HG02623 (cell line): ENCODE measurements around the gene PSD4.
A peak's percentile ranks its signal among the peaks of the same experiment; 100 is the strongest.

Source experiments
- ATAC-seq: cut with Tn5 transposase; IDR thresholded peaks from one replicate; pipeline ENCODE4 v1.9.1; 2021; ENCODE audit warnings: moderate library complexity; ENCODE audit not compliant: unreplicated experiment

The PSD4 gene

GRCh38 chr2:113141451-113141850 is 32.3 kb upstream of the PSD4 start:
- no peak for ATAC-seq

GRCh38 chr2:113142290-113142689 is 31.5 kb upstream of the PSD4 start:
- ATAC-seq, result no peak

DNA sequence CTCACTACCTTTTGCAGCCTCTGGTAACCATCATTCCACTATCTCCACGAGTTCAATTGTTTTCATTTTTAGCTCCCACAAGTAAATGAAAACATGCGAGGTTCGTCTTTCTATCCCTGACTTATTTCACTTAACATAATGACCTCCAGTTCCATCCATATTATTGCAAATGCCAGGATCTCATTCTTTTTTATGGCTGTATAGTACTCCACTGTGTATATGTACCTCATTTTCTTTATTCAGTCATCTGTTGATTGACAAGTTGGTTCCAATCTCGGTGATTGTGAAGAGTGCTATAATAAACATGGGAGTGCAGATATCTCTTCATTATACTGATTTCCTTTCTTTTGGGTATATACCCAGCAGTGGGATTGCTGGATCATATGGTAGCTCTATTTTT is 29.5 kb upstream of the PSD4 start:
- ATAC-seq, result no peak

DNA sequence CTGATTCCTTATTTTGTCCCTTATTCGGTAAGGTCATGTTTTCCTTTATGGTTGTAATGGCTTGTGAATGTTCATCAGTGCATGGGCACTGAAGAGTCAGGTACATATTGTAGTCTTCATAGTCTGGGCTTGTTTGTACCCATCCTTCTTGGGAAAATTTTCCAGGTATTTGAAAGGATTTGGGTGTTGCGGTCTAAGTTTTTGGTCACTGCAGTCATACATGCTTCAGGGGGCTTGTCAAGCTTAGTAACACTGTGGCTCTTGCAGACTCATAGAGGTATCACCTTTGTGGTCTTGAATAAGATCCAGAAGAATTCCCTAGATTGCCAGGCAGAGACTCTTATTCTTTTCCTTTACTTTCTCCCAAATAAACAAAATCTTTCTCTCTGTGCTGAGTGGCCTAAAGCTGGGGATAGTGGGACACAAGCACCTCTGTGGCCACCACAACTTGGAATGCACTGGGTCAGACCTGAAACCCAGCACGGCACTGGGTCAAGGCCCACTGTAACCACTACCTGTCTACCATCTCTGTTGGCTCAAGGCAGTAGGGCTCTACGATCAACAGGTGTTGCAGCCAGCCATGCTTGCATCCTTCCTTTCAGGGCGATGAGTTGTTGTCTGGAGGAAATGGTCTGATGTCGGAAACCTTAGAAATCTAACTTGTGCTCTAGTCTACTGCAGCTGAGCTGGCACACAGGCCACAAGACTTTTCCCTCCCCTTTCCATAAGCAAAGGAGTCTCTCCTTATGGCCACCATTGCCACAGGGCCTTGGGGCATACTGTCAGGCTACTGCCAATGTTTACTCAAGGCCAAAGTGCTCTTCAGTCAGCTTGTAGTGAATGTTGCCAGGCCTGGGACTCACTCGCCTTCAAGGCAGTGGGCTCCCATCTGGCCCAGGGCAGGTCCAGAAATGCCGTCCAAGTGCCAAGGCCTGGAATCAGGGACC is 24.9 kb upstream of the PSD4 start:
- no peak for ATAC-seq

DNA sequence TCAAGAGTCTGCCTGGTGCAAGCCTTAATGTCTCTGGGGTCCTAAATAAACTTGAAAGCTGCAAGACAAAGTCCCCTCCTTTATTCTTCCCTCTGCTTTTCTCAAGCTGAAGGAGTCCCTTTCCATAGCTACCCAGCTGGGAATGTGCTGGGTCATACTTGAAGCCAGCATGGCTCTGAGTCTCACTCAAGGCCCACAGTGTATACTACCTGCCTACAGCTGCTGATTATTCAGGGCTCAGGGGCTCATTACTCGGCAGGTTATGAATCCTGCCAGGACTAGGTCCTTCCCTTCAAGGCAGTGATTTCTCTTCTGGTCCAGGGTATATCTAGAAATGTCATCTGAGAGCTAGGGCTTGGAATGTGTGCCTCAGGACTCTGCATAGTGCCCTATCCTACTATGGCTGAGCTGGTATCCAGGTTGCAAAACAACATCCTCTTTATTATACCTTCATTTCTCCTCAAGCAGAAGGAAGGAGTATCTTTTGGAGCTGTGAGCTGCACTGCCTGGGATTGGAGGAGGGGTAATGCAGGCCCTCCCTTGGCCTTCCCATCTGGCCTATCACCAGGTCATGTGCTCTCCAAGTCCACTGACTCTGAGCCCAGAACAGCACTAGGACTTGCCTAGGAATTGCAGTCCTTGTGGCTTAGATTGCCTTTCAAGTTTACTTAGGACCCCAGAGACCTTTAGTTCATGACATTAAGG is 24.1 kb upstream of the PSD4 start:
- no peak for ATAC-seq

DNA sequence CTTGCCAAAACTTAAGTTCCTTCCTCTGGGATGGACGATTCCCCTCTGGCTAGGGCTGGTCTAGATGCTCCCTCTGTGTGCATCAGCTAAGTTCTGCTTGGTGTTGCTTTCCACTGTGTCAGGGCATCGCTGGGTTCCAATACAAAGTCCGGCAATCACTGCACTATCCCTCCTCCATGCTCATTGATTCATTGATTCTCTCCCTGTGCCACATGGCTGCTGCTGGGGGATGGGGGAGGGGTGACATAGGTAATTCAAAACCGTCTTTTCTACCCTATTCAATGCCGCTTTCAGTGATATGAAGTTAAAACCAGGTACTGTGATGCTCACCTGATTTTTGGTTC is 23.5 kb upstream of the PSD4 start:
- ATAC-seq, result no peak

GRCh38 chr2:113155331-113155730 is 18.4 kb upstream of the PSD4 start:
- no peak for ATAC-seq

DNA sequence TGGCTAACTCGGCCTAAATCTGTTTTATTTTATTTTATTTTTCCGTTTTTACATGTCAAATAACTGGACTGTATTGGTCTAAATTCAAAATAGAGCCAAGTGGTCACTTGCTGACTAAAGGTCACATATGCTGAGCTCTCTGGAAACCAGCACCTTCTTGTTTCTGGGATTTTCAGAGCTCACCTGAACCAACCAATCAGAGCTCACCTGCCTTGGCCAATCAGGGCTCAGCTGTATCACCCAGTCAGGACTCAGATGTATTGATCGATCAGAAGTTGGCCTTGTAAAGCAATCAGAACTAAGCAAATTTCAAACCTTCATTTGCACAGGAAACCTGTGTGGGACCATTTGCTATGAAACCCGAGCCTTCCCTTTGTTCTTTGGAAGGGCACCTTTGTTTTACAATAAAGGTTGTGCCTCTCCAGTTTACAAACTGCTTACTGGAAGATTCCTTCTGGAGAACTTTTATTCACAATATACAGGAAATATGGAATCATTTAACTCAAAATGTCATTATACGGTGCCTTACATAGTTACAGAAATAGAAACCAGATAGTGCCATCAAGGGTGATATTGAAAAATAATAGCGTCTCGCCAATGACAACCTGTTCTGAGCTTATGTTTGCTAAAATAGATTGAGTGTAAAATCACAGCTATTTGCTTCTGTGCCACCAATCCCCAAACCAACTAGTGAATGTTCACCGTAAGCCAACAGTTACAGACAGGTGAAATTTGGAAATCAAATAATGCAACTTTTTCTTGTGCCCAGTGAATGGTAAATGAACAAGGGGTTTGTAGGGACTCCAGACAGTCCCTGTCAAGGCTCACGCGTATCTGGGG is 17.3 kb upstream of the PSD4 start:
- no peak for ATAC-seq

DNA sequence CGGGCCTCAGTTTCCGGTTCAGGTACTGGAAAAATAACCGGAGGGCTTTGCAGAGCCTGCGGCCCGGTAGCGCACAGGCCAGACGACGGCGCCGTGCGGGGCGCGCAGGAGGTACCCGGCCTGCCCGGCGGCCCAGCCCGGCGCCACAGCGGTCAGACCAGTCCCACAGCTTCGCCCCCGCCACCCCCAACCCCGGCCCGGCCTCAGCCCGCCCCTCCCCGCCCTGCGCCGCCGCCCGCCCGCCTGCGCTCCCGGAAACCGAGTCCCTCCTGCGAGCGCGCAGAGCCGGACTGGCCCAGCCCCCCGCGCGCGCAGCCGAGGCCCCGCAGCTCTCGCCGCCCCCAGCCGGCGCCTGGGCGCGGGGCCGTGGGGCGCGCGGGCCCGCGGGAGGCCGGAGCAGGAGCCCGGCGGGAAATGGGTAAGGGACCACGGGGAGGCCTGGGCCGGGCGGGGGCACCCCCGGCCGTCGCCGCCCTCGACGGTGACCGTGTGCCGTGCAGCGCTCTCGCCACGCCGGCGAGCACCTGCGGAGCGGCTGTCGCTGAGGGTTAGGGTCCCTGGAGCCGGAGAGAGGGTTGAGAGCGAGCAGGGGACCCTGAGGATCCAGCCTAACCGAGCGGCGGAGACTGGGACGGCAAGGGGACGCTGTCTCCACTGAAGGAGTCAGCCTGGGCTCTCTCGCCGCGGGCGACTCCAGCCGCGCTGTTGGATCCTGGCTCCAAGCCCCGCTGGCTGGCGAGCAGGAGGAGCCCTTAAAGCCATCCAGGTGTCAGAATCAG is 16.5 kb upstream of the PSD4 start:
- peak; percentile 65 for ATAC-seq

- ATAC-seq, result no peak
These were observed 15.6 kb upstream of the PSD4 start for GRCh38 chr2:113157897-113158753.

DNA sequence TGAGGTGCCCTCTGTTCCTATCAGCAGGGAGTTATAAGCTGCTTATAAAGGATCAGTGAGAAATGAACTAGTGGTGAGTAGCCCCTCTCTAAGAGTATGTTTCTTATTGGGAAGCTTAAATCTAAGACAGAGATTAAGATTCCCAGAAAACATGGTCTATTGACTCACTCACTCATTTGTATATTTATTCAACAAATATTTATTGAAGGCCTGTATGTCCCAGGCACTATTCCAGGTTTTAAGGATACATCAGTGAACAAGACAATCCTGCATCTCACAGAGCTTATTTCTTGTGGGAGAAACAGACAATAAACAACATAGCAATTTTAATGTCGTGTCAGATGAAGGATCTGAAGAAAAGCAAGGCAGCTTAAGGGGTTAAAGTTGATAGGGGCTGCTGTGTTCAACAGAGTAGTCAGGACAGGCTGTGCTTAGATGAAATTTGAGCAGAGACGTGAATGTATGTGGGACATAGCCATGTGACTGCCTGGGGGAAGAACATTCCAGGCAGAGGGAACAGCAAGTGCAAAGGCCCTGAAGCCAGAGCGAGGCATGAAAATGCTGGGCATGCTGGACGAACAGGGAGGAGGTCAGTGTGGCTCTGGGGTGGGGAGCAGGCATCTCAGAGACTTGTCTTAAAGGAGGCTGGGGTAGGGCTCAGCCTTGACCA is 14.8 kb upstream of the PSD4 start:
- no peak for ATAC-seq

- ATAC-seq, result no peak
These were observed 13.5 kb upstream of the PSD4 start for GRCh38 chr2:113160248-113160647.

DNA sequence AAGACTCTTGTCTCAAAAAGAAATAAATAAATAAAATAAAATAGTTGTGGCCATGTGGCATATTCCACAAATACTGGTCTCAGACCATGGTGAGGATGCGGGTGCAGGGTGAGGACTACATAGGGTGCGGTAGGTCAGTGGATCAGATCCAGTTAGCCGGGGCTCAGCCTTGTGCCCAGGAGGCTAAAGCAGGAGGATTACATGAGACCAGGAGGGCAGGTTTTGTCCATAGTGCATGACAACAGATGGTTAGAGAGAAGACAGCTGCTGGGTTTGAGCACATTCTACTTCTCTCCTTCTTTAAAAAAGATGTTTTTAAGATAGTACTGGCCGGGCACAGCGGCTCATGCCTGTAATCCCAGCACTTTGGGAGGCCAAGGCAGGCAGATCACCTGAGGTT is 12.8 kb upstream of the PSD4 start:
- ATAC-seq, result no peak

GRCh38 chr2:113162173-113162572 is 11.6 kb upstream of the PSD4 start:
- ATAC-seq, result no peak

- ATAC-seq, result no peak
These were observed 10.9 kb upstream of the PSD4 start for GRCh38 chr2:113162869-113163268.

- no peak for ATAC-seq
These were observed 9.4 kb upstream of the PSD4 start for GRCh38 chr2:113164215-113164929.

- no peak for ATAC-seq
These were observed 8.7 kb upstream of the PSD4 start for GRCh38 chr2:113164930-113165585.

GRCh38 chr2:113166187-113166645 is 7.6 kb upstream of the PSD4 start:
- no peak for ATAC-seq
